Measurements from ENCODE around the gene GALM. TPM values are rescaled to one million over a fixed set of nuclear protein-coding genes. Genes with fewer than 3 reads are reported as not detected.

Gene GALM
- total and polyA plus RNA-seq, 2 of the 13 experiments (the other 11 are each of a cell fraction or from before 2014, with no cell fraction given): 65.5 to 90.0 TPM

DNA sequence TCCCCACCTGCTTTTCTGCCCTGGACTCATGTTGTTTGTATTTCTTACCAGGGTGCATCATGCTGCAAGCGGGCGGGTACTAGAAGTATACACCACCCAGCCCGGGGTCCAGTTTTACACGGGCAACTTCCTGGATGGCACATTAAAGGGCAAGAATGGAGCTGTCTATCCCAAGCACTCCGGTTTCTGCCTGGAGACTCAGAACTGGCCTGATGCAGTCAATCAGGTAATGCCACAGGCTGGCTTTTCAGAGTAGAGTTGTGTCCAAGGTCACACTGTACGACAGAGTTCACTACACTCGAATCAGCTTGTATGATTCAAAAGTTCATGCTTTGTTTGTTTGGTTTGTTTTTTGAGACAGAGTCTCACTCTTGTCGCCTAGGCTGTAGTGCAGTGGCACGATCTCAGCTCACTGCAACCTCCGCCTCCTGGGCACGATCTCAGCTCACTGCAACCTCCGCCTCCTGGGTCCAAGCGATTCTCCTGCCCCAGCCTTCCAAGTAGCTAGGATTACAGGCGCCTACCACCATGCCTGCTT lies 65.8 kb downstream of the GALM start (continued):
- TF ChIP-seq, protein P1, sequence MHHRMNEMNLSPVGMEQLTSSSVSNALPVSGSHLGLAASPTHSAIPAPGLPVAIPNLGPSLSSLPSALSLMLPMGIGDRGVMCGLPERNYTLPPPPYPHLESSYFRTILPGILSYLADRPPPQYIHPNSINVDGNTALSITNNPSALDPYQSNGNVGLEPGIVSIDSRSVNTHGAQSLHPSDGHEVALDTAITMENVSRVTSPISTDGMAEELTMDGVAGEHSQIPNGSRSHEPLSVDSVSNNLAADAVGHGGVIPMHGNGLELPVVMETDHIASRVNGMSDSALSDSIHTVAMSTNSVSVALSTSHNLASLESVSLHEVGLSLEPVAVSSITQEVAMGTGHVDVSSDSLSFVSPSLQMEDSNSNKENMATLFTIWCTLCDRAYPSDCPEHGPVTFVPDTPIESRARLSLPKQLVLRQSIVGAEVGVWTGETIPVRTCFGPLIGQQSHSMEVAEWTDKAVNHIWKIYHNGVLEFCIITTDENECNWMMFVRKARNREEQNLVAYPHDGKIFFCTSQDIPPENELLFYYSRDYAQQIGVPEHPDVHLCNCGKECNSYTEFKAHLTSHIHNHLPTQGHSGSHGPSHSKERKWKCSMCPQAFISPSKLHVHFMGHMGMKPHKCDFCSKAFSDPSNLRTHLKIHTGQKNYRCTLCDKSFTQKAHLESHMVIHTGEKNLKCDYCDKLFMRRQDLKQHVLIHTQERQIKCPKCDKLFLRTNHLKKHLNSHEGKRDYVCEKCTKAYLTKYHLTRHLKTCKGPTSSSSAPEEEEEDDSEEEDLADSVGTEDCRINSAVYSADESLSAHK (CRISPR knock-in tag; IDR thresholded peaks at IDR 0.05; ENCODE audit: borderline replicate concordance): no peak
- no peak for TF ChIP-seq ZNF138 (CRISPR knock-in tag; IDR thresholded peaks at IDR 0.05; ENCODE audit: low read depth)
- TF ChIP-seq U2AF2 (IDR thresholded peaks at IDR 0.05; ENCODE audit: low read depth, low read length): no peak
- peak; percentile 97 for TF ChIP-seq ZFAT (CRISPR knock-in tag; conservative IDR thresholded peaks at IDR 0.05)
- no peak for TF ChIP-seq RARG (CRISPR knock-in tag; IDR thresholded peaks at IDR 0.05; ENCODE audit: low read depth)
- no peak for TF ChIP-seq NCOA1 (CRISPR knock-in tag; IDR thresholded peaks at IDR 0.05)
- peak; percentile 53 for TF ChIP-seq TEAD3 (CRISPR knock-in tag; optimal IDR thresholded peaks at IDR 0.05; ENCODE audit: borderline replicate concordance)
- TF ChIP-seq UBTF (CRISPR knock-in tag; IDR thresholded peaks at IDR 0.05): no peak
- TF ChIP-seq KAT7 (CRISPR knock-in tag; IDR thresholded peaks at IDR 0.05; ENCODE audit: borderline replicate concordance): no peak
- no peak for TF ChIP-seq GABPA (IDR thresholded peaks at IDR 0.05; ENCODE audit: low read depth, low read length)
- no peak for TF ChIP-seq GABPA (CRISPR knock-in tag; IDR thresholded peaks at IDR 0.05; ENCODE audit: low read depth)
- no peak for TF ChIP-seq ZNF616 (CRISPR knock-in tag; IDR thresholded peaks at IDR 0.05; ENCODE audit: low read depth)
- no peak for TF ChIP-seq ZIK1 (CRISPR knock-in tag; IDR thresholded peaks at IDR 0.05; ENCODE audit: borderline replicate concordance, low read depth)
- peak; percentile 28; the same call in 1 of the 2 replicates for TF ChIP-seq DMAP1 (CRISPR knock-in tag; IDR thresholded peaks at IDR 0.05)
- peak in 1 of 2 experiments; percentile 65; a peak in 2 of 4 replicates for TF ChIP-seq EP300 (IDR thresholded peaks at IDR 0.05; ENCODE audit: low read depth in 2 of 2, low read length in 2 of 2)
- TF ChIP-seq EP300 (CRISPR knock-in tag; IDR thresholded peaks at IDR 0.05; ENCODE audit: borderline replicate concordance): no peak
- TF ChIP-seq SATB2 (CRISPR knock-in tag; IDR thresholded peaks at IDR 0.05): no peak
- TF ChIP-seq CHCHD3 (CRISPR knock-in tag; IDR thresholded peaks at IDR 0.05): no peak
- peak; percentile 89 for TF ChIP-seq RARA (CRISPR knock-in tag; IDR thresholded peaks at IDR 0.05)
- no peak for TF ChIP-seq THAP9 (CRISPR knock-in tag; IDR thresholded peaks at IDR 0.05; ENCODE audit: borderline replicate concordance)
- TF ChIP-seq, protein P2, sequence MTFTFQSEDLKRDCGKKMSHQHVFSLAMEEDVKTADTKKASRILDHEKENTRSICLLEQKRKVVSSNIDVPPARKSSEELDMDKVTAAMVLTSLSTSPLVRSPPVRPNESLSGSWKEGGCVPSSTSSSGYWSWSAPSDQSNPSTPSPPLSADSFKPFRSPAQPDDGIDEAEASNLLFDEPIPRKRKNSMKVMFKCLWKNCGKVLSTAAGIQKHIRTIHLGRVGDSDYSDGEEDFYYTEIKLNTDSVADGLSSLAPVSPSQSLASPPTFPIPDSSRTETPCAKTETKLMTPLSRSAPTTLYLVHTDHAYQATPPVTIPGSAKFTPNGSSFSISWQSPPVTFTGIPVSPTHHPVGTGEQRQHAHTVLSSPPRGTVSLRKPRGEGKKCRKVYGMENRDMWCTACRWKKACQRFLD (CRISPR knock-in tag; IDR thresholded peaks at IDR 0.05; ENCODE audit: borderline replicate concordance): no peak
- no peak for TF ChIP-seq RBM39 (IDR thresholded peaks at IDR 0.05; ENCODE audit: low read depth, low read length, poor library complexity, severe bottlenecking)

Measured in HepG2 (cell line).